Measurements from ENCODE around the gene KRTAP22-1. TPM values are rescaled to one million over a fixed set of nuclear protein-coding genes. Genes with fewer than 3 reads are reported as not detected.

Gene KRTAP22-1
- total and polyA plus RNA-seq, 2 donors (not counting 1 experiment from before 2014, with no cell fraction given), result not detected

DNA sequence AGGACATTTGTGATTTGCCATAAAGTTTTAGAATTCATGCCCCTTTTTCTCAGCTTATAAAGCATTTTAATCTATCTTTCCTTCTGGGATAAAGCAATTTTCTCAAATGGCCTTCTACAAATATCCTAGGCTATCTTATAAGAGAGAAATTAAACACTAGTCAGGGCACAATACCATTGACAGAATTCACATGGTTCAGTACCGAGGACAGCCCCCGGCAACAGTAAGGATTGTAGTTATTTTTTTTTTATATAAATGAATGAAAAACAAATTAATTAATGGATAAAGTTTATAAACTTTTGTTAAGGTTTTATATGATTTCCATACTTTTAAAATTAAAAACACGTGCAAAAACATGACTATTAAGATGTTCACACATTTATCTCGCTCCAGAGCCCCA, 27.2 kb downstream of the KRTAP22-1 start:
- H3K4me3 ChIP-seq (ENCODE audit: control extremely low read depth in 1 of 5, extremely low read depth in 1 of 5, insufficient read depth in 1 of 5, low read depth in 2 of 5, low read length in 4 of 5), result no peak overlapping the region
- Mint-ChIP-seq H3K27ac (no peak overlapping the region), H3K4me1 (no peaks in the 10 kb centered on the region), H3K4me3 (no peak overlapping the region), H3K9me3 (ENCODE audit: insufficient read depth) (peaks cover 7% of the 10 kb centered on the region), H3K27me3 (no peaks in the 10 kb centered on the region)
- H3K4me2 ChIP-seq (replicated peaks; ENCODE audit: low read depth, low read length, poor library complexity, severe bottlenecking), result no peak overlapping the region
- DNase-seq (no peak), ATAC-seq (ENCODE audit: low read depth) (no peak)
- H3K36me3 ChIP-seq (replicated peaks in 1 of 2; ENCODE audit: control extremely low read depth in 1 of 2, control insufficient read depth in 1 of 2, extremely low read depth in 1 of 2, insufficient read depth in 2 of 2, low read length in 1 of 2), result no peaks in the 10 kb centered on the region
- H4K20me1 ChIP-seq (ENCODE audit: control insufficient read depth, insufficient read depth, low read length, poor library complexity, severe bottlenecking), result no peaks in the 10 kb centered on the region
- no CpG with 5 or more reads among the region's 4 CpGs for WGBS (ENCODE audit: insufficient coverage)
- no peak for TF ChIP-seq EZH2 (IDR thresholded peaks at IDR 0.05; ENCODE audit: borderline replicate concordance, insufficient read depth, low read depth, low read length, poor library complexity, severe bottlenecking)
- no peak for TF ChIP-seq CTCF (IDR thresholded peaks at IDR 0.05)
- no peaks in the 10 kb centered on the region for H3K4me1 ChIP-seq (ENCODE audit: control insufficient read depth in 2 of 2, insufficient read depth in 2 of 2, low read length in 2 of 2)
- no peaks in the 10 kb centered on the region for H3K79me2 ChIP-seq (ENCODE audit: control insufficient read depth, insufficient read depth, low read length)
- no peak overlapping the region for H3K9ac ChIP-seq (ENCODE audit: low read length)
- no peaks in the 10 kb centered on the region for H3K27me3 ChIP-seq (replicated peaks in 1 of 4; ENCODE audit: control extremely low read depth in 1 of 4, control insufficient read depth in 3 of 4, insufficient read depth in 4 of 4, low read length in 3 of 4)
- peaks cover 2 to 13% (median 2%) of the 10 kb centered on the region in 3 donors for H3K9me3 ChIP-seq (ENCODE audit: control extremely low read depth in 1 of 3, control insufficient read depth in 2 of 3, insufficient read depth in 1 of 3, low read length in 2 of 3)
- ChIA-PET CTCF (no interaction called here), POLR2A (no interaction called here)
- intact Hi-C loops (cut with micrococcal nuclease), result no loop called here
- H2AFZ ChIP-seq (ENCODE audit: insufficient read depth, low read depth, low read length, poor library complexity, severe bottlenecking), result no peak overlapping the region
- no peak overlapping the region for H3K27ac ChIP-seq (ENCODE audit: low read length in 2 of 2)

GRCh38 chr21:30629200-30629599, 28.3 kb downstream of the KRTAP22-1 start:
- Histone ChIP-seq H3K9ac (ENCODE audit: low read length) (no peak overlapping the region), H3K9me3 (ENCODE audit: control extremely low read depth in 1 of 3, control insufficient read depth in 2 of 3, insufficient read depth in 1 of 3, low read length in 2 of 3) (peaks cover 0 to 6% (median 2%) of the 10 kb centered on the region in 3 donors), H3K27me3 (replicated peaks in 1 of 4; ENCODE audit: control extremely low read depth in 1 of 4, control insufficient read depth in 3 of 4, insufficient read depth in 4 of 4, low read length in 3 of 4) (no peaks in the 10 kb centered on the region), H3K4me2 (replicated peaks; ENCODE audit: low read depth, low read length, poor library complexity, severe bottlenecking) (no peak overlapping the region), H3K4me3 (ENCODE audit: control extremely low read depth in 1 of 5, extremely low read depth in 1 of 5, insufficient read depth in 1 of 5, low read depth in 2 of 5, low read length in 4 of 5) (no peak overlapping the region), H4K20me1 (ENCODE audit: control insufficient read depth, insufficient read depth, low read length, poor library complexity, severe bottlenecking) (no peaks in the 10 kb centered on the region), H3K4me1 (ENCODE audit: control insufficient read depth in 2 of 2, insufficient read depth in 2 of 2, low read length in 2 of 2) (no peaks in the 10 kb centered on the region), H3K27ac (ENCODE audit: low read length in 2 of 2) (no peak overlapping the region), H3K36me3 (replicated peaks in 1 of 2; ENCODE audit: control extremely low read depth in 1 of 2, control insufficient read depth in 1 of 2, extremely low read depth in 1 of 2, insufficient read depth in 2 of 2, low read length in 1 of 2) (no peaks in the 10 kb centered on the region), H3K79me2 (ENCODE audit: control insufficient read depth, insufficient read depth, low read length) (no peaks in the 10 kb centered on the region), H2AFZ (ENCODE audit: insufficient read depth, low read depth, low read length, poor library complexity, severe bottlenecking) (no peak overlapping the region)
- ATAC-seq (ENCODE audit: low read depth), result no peak
- DNase-seq, result no peak
- Mint-ChIP-seq H3K4me1 (no peaks in the 10 kb centered on the region), H3K9me3 (ENCODE audit: insufficient read depth) (peaks cover 7% of the 10 kb centered on the region), H3K27ac (no peak overlapping the region), H3K4me3 (no peak overlapping the region), H3K27me3 (no peaks in the 10 kb centered on the region)
- ChIA-PET POLR2A (no interaction called here), CTCF (no interaction called here)
- no peak for TF ChIP-seq CTCF (IDR thresholded peaks at IDR 0.05)
- TF ChIP-seq EZH2 (IDR thresholded peaks at IDR 0.05; ENCODE audit: borderline replicate concordance, insufficient read depth, low read depth, low read length, poor library complexity, severe bottlenecking), result no peak
- intact Hi-C loops (cut with micrococcal nuclease), result no loop called here
- WGBS (ENCODE audit: insufficient coverage), result 67% methylated on average over 1 of the region's 1 CpG
